Stimulated activated CD4-positive, alpha-beta T cell treated with anti-CD3 and anti-CD28 coated beads, Interleukin-1b, Interleukin-23, amount 100 ng/mL, for 4 hours (primary cell): ENCODE data around the gene APP.
"Not testable (repeated sequence)": the region's sequence is repeated elsewhere in the genome, so short reads cannot be mapped to it uniquely, and the experiment has no call there.

Experiments
- DNase-seq, 2 donors: peaks; one replicate each; pipeline ENCODE4 v3.0.0-alpha.2; 2020; ENCODE audit warnings: low read depth in 2 of 2

The APP gene

DNA sequence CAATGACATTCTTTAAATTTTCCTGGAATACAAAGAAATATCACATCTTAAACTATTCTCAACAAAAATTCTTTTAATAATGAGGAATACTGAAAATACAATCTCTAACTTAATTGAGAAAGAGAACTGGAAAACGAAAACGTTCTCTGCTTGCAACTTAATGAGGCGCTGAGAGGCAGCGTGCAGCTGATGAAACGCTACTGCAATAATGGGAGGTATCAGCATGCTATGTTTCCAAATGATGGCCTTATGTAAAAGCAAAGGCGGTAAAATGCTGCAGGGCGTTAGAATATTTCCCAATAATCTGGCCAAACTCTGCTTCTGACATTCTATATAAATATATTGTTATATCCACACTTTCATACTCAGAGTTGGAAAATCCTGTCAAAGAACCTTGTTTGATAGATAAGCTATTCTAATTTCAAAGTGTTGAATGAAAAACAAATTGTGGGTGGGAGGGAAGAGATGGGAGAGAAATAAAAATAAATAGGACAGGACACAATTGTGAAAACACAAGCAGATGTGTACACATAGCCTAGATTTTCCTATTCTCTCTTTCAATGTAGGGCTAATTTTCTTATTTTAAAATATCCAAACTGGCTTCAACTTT is 70.9 kb downstream of the APP start:
- DNase-seq, result no peak

DNA sequence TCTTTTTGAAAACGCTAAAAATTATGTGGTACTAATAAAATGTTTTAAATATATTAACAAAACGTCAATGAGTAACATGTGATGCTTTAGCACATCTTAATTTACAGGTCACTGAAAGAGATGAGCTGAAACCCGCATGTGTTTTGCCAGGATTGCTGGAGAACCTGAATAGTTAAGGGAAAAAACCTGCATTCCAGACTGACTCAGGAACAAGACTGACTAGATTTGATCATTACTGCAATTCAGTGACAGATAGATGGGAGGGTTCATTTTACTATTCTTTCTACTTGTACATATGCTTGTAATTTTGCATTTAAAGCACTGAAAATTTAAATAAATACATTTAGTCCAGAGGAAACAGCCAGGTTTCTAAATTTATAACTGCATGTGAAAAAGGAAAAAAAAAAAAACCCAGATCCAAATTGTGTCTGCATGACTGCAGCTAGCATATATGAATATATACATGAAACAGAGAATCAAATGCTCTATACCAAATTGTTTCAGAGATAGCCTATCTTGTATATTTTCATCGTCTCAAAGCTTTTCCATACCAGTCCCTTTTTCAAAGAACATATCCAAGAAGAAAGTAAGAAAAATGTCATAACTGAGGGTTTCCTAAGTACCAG is 71.7 kb downstream of the APP start:
- no peak for DNase-seq

GRCh38 chr21:26097475-26097874 is 73.1 kb downstream of the APP start:
- no peak for DNase-seq

GRCh38 chr21:26096494-26097371 is 73.8 kb downstream of the APP start:
- DNase-seq, result no peak

DNA sequence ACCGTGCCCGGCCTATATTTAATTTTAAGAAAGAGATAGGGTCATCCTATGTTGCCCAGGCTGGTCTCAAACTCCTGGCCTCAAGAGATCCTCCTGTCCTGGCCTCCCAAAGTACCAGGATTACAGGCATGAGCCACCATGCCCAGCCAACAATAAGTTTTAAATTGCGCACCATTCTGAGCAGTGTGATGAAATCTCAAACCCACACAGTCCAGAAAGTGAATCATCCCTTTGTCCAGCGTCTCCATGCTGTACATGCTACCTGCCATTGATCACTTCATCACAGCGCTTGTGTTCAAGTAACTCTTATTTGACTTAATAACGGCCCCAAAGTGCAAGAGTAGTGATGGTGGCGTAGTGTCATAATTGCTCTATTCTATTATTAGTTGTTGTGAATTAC is 75.4 kb downstream of the APP start:
- DNase-seq, result no peak

GRCh38 chr21:26093122-26093521 is 77.4 kb downstream of the APP start:
- no peak for DNase-seq

DNA sequence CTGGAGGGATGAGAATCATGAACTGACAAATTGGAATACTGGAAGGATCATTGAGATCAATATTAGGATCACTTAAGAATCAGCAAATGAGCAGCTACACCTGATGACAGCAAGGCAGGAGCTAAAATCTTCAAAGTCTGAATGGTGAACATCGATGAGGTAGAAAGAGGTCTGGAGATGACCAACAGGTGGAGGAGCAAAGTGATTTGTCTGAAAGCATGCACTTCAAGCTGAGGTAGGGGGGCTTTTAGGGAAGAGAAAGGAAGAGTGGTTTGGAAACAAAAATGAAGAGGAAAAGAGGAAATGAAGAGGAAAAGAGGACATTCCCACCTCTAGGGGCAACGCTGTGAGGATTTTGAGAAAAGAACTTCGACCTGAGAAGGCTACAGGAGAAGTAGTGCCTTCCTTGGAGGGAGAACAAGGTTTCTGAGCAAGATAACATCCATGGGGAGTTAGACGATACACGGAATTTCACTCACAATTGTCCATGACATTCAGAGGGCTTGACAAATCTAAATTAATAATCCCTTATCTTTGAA is 79.0 kb downstream of the APP start:
- DNase-seq, result no peak

DNA sequence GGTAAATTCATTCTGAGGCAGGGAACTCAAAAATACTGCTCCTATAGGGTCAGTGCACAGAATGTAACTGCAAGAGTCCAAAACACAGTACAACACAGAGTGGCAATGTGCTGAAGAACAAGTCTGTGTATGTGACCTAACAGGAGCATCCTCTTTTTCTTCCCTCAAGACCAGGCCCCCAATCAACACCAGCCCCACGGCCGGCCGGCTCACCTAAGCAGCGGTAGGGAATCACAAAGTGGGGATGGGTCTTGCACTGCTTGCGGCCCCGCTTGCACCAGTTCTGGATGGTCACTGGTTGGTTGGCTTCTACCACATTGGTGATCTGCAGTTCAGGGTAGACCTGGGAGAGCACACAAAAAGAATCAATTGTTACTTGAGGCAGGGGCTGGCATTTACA is 80.8 kb downstream of the APP start:
- DNase-seq, result no peak

GRCh38 chr21:26087223-26087918 is 83.2 kb downstream of the APP start:
- DNase-seq, result no peak

GRCh38 chr21:26085882-26086281 is 84.7 kb downstream of the APP start:
- DNase-seq, result no peak

DNA sequence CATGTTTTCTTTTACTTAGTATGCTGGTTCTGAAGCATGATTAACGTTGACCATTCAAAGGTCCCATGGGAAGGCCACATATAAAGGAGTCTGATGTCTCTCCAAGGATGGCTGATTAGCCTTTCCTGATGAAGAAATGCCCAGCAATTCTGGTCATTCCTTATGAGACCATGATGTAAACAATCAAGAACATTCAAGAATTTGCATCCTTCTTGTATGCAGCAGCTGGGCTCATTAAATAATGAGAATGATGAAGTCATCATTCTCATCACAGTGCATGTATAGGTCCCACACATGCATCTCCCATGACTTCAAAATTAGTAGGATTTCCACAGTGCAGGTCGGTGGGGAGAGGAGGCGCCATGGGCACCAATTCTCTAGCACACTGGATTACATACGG is 85.4 kb downstream of the APP start:
- DNase-seq, result no peak

- DNase-seq, result no peak
Measured at GRCh38 chr21:26082549-26082948, 88.0 kb downstream of the APP start.

- not testable (repeated sequence) for DNase-seq
Measured at GRCh38 chr21:26081175-26081760, 89.3 kb downstream of the APP start.

DNA sequence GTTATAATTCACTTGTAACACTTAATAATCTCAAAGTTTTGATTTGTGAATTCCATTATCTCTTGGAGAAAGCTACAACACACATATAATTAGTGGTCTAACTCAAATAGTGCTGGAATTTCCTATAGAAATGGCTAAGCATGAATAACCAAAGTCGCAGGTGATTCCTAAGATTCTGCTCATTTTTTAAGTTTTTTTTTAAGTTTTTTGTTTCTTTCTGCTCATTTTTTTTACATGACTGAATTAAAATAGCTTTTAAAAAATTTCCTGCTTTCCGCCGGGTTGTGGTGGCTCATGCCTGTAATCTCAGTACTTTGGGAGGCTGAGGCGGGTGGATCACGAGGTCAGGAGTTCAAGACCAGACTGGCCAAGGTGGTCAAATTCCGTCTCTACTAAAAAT is 90.4 kb downstream of the APP start:
- no peak for DNase-seq

DNA sequence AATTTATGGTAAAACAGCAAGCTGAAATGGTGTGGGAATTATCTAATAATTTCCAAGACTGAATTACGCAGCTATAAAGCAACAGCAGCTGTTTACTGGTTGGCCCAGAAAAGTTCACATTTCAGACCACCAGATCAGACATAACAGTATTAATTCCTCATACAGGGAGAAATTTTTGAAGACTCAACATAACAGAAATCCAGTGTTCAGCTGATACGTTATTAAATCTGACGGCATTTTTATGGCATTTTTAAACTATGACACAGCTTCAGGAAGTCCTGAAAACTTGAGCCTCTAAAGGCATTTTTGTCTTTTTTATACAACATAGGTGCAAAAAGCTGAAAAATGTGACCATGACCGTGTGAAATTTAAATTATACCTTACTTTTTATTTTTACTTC is 91.2 kb downstream of the APP start:
- no peak for DNase-seq

- DNase-seq, result no peak
Measured at GRCh38 chr21:26077521-26077920, 93.0 kb downstream of the APP start.

DNA sequence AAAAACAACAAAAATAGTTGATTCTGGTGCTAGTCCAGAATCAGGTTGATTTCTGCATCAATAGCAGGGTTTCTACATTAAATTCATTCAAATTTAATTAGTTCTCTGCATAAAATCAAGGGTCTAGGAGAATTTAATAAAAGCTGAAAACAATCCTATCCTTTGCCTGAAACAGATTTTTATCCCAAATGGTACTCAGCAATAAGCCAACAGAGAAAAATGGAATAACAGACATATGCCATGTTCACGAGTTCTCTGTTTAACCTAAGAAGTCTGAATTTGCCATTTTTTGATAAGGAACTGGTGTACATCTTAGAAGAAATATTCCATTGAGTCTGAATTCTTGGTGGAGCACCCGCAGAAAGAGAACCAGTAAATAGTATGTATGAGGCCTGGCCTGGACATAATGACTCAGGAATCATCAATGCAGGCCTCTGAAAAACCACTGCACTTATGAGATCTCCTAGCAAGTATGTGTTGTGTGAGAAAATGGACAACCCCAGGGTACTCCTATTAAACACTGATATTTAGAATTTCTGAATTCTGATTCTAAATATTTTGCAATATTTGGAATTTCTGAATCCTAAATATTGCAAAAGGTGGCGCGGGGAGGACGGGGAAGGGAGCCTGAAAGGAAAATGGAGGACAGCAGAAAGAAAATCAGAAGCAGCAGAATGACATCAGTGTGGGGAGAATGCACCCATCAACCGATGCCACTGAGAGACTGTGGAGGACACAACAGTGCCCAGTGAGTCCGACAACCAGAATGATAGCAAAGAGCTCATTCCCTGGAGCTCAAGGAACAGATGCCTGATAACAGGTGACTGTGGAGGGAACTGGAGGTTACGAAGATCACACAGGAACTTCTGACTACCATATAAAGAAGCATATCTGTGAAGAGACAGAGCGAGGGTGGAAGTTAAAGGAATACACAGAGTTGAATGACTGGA is 97.6 kb downstream of the APP start:
- DNase-seq, result no peak

GRCh38 chr21:26070822-26071425 is 99.6 kb downstream of the APP start:
- DNase-seq, result no peak

DNA sequence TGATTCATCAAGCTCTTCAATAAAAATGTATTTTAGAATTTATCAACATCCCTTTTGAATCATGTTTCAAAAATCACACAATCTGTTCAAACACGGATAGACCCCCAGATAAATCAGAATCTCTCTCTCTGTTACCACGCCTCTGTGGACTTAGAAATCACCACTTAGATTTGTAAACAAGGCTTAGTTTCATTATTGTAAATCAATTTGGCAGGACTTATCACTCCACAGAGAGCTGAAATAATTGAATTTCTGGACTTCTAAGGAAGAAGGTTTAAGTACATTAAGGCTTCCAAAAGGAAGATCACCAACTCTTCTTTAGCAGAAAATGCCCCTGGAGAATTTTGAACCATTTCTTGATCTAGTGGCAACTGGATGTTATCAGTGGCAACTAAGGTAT is 100.4 kb downstream of the APP start:
- no peak for DNase-seq

DNA sequence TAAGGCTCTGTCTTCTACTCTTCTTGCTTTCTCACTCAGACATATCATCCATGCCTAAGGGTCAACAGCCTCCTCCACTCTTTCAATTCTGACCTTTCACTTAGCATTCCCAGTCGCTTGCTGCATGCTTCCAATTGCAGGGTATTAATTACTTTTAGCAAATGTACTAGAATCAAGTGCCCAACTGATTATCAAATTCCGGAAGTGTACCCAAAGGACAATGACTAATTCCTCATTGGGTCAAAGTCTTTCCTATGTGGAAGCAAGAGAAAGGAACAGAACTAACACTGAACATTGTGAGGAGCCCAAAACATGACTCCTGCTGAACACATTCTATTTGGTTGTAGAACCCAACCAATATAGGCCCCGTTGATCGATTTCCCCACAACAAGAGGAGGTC is 101.8 kb downstream of the APP start:
- no peak for DNase-seq
